Measurements from ENCODE around the gene TNNT2.
A peak's percentile ranks its signal among the peaks of the same experiment; 100 is the strongest.

DNA sequence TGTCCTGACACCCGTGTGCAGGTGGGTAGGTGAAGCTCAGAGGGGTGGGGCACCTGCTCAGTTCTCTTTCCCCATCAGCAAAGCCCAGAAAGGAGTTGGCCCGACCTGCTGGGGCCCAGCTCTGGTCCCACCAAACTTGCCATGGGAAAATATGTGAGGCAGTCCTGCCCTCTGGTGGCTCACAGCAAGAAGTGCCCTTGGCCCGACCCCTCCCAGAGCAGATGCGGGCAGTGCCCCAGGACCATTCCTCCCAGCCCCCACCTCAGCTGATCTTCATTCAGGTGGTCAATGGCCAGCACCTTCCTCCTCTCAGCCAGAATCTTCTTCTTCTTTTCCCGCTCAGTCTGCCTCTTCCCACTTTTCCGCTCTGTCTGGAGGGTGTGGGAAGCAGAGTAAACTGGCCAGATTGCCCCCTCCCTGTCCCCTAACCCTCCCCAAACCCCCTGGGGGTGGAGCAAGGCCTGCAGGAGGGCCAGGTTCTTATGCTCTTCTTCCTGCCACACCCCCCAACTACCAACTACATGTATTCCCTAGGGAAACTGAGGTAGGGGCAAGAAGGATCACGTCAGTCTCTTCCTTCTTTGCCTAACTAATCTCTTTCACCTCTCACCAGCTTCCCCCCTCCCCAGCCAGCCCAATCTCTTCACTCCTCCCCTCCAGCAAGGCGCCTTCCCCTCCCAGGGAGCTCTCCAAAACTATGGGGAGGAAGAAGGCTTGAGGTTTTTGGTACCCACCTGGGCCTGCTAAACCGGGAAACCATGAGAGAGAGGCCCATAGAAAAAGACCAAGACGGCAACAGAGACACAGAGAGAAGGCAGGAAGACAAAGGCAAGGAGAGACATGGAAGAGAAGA lies 15.6 kb downstream of the TNNT2 start:
- TF ChIP-seq, protein P1, sequence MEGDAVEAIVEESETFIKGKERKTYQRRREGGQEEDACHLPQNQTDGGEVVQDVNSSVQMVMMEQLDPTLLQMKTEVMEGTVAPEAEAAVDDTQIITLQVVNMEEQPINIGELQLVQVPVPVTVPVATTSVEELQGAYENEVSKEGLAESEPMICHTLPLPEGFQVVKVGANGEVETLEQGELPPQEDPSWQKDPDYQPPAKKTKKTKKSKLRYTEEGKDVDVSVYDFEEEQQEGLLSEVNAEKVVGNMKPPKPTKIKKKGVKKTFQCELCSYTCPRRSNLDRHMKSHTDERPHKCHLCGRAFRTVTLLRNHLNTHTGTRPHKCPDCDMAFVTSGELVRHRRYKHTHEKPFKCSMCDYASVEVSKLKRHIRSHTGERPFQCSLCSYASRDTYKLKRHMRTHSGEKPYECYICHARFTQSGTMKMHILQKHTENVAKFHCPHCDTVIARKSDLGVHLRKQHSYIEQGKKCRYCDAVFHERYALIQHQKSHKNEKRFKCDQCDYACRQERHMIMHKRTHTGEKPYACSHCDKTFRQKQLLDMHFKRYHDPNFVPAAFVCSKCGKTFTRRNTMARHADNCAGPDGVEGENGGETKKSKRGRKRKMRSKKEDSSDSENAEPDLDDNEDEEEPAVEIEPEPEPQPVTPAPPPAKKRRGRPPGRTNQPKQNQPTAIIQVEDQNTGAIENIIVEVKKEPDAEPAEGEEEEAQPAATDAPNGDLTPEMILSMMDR (conservative IDR thresholded peaks at IDR 0.05), result peak; percentile 95
- TF ChIP-seq EZH2 (IDR thresholded peaks at IDR 0.05; ENCODE audit: low read depth), result no peak

All from PC-9 (cell line).